ENCODE measurements around the gene MOSMO. TPM values are rescaled to one million over a fixed set of nuclear protein-coding genes. Genes with fewer than 3 reads are reported as not detected.

The MOSMO gene
- total RNA-seq, 2 experiments from 2014 or later = 5.4 to 7.0 TPM

GRCh38 chr16:22027633-22028032 lies 19.7 kb downstream of the MOSMO start:
- ATAC-seq (no peak), DNase-seq (no peak)
- POLR2A ChIA-PET = no interaction called here
- Mint-ChIP-seq H3K36me3 (ENCODE audit: low read depth) (peaks cover 12% of the 10 kb centered on the region), H3K27ac (peak overlapping the region; percentile 37), H3K4me1 (ENCODE audit: low read depth) (peaks cover 30% of the 10 kb centered on the region), H3K9me3 (no peaks in the 10 kb centered on the region), H3K27me3 (no peaks in the 10 kb centered on the region), H3K4me3 (no peak overlapping the region)
- CTCF ChIA-PET = interaction anchor here (1.2 to 2.4 kb wide), 2 partner anchors 20 to 50 kb away, joined by 4 to 16 read pairs; no protein-coding TSS in a partner anchor
- intact Hi-C loops (cut with micrococcal nuclease) = no loop called here
- TF ChIP-seq CTCF (IDR thresholded peaks at IDR 0.05) = no peak

GRCh38 chr16:22029632-22030031 lies 21.7 kb downstream of the MOSMO start:
- intact Hi-C loops (cut with micrococcal nuclease) = no loop called here
- Mint-ChIP-seq H3K4me3 (no peak overlapping the region), H3K27ac (no peak overlapping the region), H3K27me3 (no peaks in the 10 kb centered on the region), H3K9me3 (no peaks in the 10 kb centered on the region), H3K36me3 (ENCODE audit: low read depth) (peaks cover 12% of the 10 kb centered on the region), H3K4me1 (ENCODE audit: low read depth) (peaks cover 33% of the 10 kb centered on the region)
- no peak for ATAC-seq
- no peak for TF ChIP-seq CTCF (IDR thresholded peaks at IDR 0.05)
- POLR2A ChIA-PET = no interaction called here
- no peak for DNase-seq
- CTCF ChIA-PET = no interaction called here

- ATAC-seq = no peak
- Mint-ChIP-seq H3K4me1 (ENCODE audit: low read depth) (peaks cover 38% of the 10 kb centered on the region), H3K4me3 (no peak overlapping the region), H3K36me3 (ENCODE audit: low read depth) (peaks cover 12% of the 10 kb centered on the region), H3K9me3 (no peaks in the 10 kb centered on the region), H3K27ac (no peak overlapping the region), H3K27me3 (no peaks in the 10 kb centered on the region)
- ChIA-PET POLR2A (no interaction called here), CTCF (interaction anchor here (1.3 kb wide), 1 partner anchor 47 kb away, joined by 8 read pairs; no protein-coding TSS in a partner anchor)
- DNase-seq = no peak
- intact Hi-C loops (cut with micrococcal nuclease) = no loop called here
- no peak for TF ChIP-seq CTCF (IDR thresholded peaks at IDR 0.05)
Measured at GRCh38 chr16:22030087-22030812, 22.3 kb downstream of the MOSMO start.

- DNase-seq (no peak), ATAC-seq (no peak)
- peaks cover 15% of the 10 kb centered on the region for H3K36me3 Mint-ChIP-seq (ENCODE audit: low read depth)
- POLR2A ChIA-PET = no interaction called here
- intact Hi-C loops (cut with micrococcal nuclease) = no loop called here
- H3K9me3 Mint-ChIP-seq = no peaks in the 10 kb centered on the region
- CTCF ChIA-PET = interaction anchor here (0.9 to 1.3 kb wide), 2 partner anchors 18 to 46 kb away, joined by 3 to 8 read pairs; no protein-coding TSS in a partner anchor
- TF ChIP-seq CTCF (IDR thresholded peaks at IDR 0.05) = no peak
- H3K27ac Mint-ChIP-seq = no peak overlapping the region
- H3K4me3 Mint-ChIP-seq = no peak overlapping the region
- no peaks in the 10 kb centered on the region for H3K27me3 Mint-ChIP-seq
- peaks cover 32% of the 10 kb centered on the region for H3K4me1 Mint-ChIP-seq (ENCODE audit: low read depth)
Measured at GRCh38 chr16:22031483-22032083, 23.7 kb downstream of the MOSMO start.

GRCh38 chr16:22034503-22034902 lies 26.6 kb downstream of the MOSMO start:
- intact Hi-C loops (cut with micrococcal nuclease) = no loop called here
- Mint-ChIP-seq H3K4me3 (no peak overlapping the region), H3K9me3 (no peaks in the 10 kb centered on the region), H3K27me3 (no peaks in the 10 kb centered on the region), H3K27ac (no peak overlapping the region), H3K36me3 (ENCODE audit: low read depth) (peaks cover 15% of the 10 kb centered on the region), H3K4me1 (ENCODE audit: low read depth) (peaks cover 26% of the 10 kb centered on the region)
- DNase-seq = no peak
- ChIA-PET POLR2A (no interaction called here), CTCF (no interaction called here)
- no peak for ATAC-seq
- TF ChIP-seq CTCF (IDR thresholded peaks at IDR 0.05) = no peak

Measured in activated CD8-positive, alpha-beta T cell treated with anti-CD3 and anti-CD28 coated beads for 36 hours (primary cell).